HG02852 (cell line): ENCODE data around the gene FBN2.

Source experiments
- ATAC-seq: cut with Tn5 transposase; IDR thresholded peaks from one replicate; pipeline ENCODE4 v1.9.1; 2021; ENCODE audit warnings: mild to moderate bottlenecking, moderate library complexity; ENCODE audit not compliant: unreplicated experiment

The FBN2 gene

GRCh38 chr5:128259607-128260021 lies 278.4 kb downstream of the FBN2 start:
- ATAC-seq = no peak

- no peak for ATAC-seq
These were observed 279.7 kb downstream of the FBN2 start for GRCh38 chr5:128258372-128258771.

- ATAC-seq = no peak
These were observed 281.0 kb downstream of the FBN2 start for GRCh38 chr5:128257076-128257475.

GRCh38 chr5:128254789-128255188 lies 283.3 kb downstream of the FBN2 start:
- no peak for ATAC-seq

- ATAC-seq = no peak
These were observed 284.2 kb downstream of the FBN2 start for GRCh38 chr5:128253880-128254279.

GRCh38 chr5:128253161-128253560 lies 284.9 kb downstream of the FBN2 start:
- ATAC-seq = no peak

GRCh38 chr5:128252756-128253155 lies 285.3 kb downstream of the FBN2 start:
- no peak for ATAC-seq

GRCh38 chr5:128252196-128252595 lies 285.8 kb downstream of the FBN2 start:
- no peak for ATAC-seq

GRCh38 chr5:128245974-128246373 lies 292.1 kb downstream of the FBN2 start:
- no peak for ATAC-seq

- ATAC-seq = no peak
These were observed 294.0 kb downstream of the FBN2 start for GRCh38 chr5:128243958-128244582.

GRCh38 chr5:128241051-128241695 lies 296.9 kb downstream of the FBN2 start:
- no peak for ATAC-seq

GRCh38 chr5:128237546-128237945 lies 300.5 kb downstream of the FBN2 start:
- no peak for ATAC-seq

GRCh38 chr5:128237000-128237399 lies 301.0 kb downstream of the FBN2 start:
- no peak for ATAC-seq

GRCh38 chr5:128236334-128236733 lies 301.7 kb downstream of the FBN2 start:
- ATAC-seq = no peak

- no peak for ATAC-seq
These were observed 303.0 kb downstream of the FBN2 start for GRCh38 chr5:128234928-128235641.

GRCh38 chr5:128228521-128228920 lies 309.5 kb downstream of the FBN2 start:
- ATAC-seq = no peak

- ATAC-seq = no peak
These were observed 310.0 kb downstream of the FBN2 start for GRCh38 chr5:128228008-128228407.

GRCh38 chr5:128225245-128226030 lies 312.6 kb downstream of the FBN2 start:
- ATAC-seq = no peak

- no peak for ATAC-seq
These were observed 313.7 kb downstream of the FBN2 start for GRCh38 chr5:128224336-128224735.

GRCh38 chr5:128220841-128221240 lies 317.2 kb downstream of the FBN2 start:
- no peak for ATAC-seq

- ATAC-seq = no peak
These were observed 321.0 kb downstream of the FBN2 start for GRCh38 chr5:128216860-128217531.
